SU-DHL-6 (cell line): ENCODE results near the gene PLCD1.
"Not testable (repeated sequence)": the region's sequence is repeated elsewhere in the genome, so short reads cannot be mapped to it uniquely, and the experiment has no call there.

Source experiments
- EZH2phosphoT487 ChIP-seq: fragments of 200-600 bp; sonication (generic), shearing (Covaris generic); conservative IDR thresholded peaks from 2 replicates; pipeline ENCODE4 v1.6.1; 2018; ENCODE audit warnings: mild to moderate bottlenecking, antibody characterized with exemption, low read length, moderate library complexity, mixed read lengths
- TF ChIP-seq, protein P1 (sequence below): fragments of 200-600 bp; sonication (generic); IDR thresholded peaks from one replicate; pipeline ENCODE4 v1.5.1; 2017; ENCODE audit warnings: antibody characterized with exemption, mild to moderate bottlenecking, low read length, moderate library complexity; ENCODE audit not compliant: insufficient read depth, poor library complexity, severe bottlenecking

DNA sequence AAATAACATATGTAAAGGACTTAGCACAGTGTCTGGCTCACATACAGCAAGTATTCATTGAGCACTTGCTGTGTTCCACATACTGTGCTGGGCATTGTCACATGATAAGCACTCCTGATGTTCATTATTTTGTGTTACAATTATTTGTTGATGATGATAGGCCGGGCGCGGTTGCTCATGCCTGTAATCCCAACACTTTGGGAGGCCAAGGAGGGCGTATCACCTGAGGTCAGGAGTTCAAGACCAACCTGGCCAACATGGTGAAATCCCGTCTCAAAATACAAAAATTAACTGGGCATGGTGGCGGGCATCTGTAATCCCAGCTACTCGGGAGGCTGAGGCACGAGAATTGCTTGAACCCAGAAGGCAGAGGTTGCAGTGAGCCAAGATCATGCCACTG, 57.4 kb downstream of the PLCD1 start:
- TF ChIP-seq, protein P1, sequence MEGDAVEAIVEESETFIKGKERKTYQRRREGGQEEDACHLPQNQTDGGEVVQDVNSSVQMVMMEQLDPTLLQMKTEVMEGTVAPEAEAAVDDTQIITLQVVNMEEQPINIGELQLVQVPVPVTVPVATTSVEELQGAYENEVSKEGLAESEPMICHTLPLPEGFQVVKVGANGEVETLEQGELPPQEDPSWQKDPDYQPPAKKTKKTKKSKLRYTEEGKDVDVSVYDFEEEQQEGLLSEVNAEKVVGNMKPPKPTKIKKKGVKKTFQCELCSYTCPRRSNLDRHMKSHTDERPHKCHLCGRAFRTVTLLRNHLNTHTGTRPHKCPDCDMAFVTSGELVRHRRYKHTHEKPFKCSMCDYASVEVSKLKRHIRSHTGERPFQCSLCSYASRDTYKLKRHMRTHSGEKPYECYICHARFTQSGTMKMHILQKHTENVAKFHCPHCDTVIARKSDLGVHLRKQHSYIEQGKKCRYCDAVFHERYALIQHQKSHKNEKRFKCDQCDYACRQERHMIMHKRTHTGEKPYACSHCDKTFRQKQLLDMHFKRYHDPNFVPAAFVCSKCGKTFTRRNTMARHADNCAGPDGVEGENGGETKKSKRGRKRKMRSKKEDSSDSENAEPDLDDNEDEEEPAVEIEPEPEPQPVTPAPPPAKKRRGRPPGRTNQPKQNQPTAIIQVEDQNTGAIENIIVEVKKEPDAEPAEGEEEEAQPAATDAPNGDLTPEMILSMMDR: not testable (repeated sequence)
- TF ChIP-seq EZH2phosphoT487: not testable (repeated sequence)
